HG02571 (cell line): ENCODE measurements around the gene RAB3GAP1.

Experiments used
- ATAC-seq: cut with Tn5 transposase; IDR thresholded peaks from one replicate; pipeline ENCODE4 v1.9.1; 2021; ENCODE audit warnings: mild to moderate bottlenecking, moderate library complexity; ENCODE audit not compliant: unreplicated experiment

RAB3GAP1 gene

DNA sequence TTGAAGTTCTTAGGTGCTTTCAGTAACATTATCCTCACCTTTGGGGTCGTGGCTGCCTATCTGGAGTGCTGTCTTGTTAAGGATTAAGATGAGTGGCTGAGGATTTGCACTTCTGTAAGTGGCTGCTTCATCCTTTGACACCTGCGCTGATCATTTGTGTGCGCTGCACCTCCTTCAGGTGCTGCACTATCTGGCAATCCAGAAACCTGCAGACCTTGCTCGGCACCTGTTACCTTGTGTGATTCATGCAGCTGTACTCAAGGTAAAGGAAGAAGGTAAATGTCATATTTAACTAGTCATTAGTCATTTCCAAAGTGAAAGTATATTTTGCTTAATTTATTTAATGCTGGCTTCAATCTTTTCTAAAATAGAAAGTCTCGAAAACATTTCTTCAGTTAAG, 110.3 kb downstream of the RAB3GAP1 start:
- no peak for ATAC-seq

DNA sequence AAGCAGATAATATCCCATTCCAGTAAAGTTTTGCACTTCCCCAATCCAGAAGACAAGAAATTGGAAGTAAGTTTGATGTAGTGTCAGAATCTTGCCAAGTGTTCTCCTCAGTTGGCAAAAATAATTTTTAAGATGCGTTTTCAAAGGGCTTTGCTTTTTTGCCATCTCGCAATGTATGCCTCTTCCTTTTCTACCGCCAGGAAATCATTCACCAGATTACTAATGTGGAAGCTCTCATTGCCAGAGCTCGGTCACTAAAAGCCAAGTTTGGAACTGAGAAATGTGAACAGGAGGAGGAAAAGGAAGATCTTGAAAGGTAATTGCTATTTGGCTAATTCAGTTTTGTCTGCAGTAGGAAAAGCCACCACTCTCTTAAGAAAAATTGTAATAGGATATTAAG, 110.7 kb downstream of the RAB3GAP1 start:
- no peak for ATAC-seq

DNA sequence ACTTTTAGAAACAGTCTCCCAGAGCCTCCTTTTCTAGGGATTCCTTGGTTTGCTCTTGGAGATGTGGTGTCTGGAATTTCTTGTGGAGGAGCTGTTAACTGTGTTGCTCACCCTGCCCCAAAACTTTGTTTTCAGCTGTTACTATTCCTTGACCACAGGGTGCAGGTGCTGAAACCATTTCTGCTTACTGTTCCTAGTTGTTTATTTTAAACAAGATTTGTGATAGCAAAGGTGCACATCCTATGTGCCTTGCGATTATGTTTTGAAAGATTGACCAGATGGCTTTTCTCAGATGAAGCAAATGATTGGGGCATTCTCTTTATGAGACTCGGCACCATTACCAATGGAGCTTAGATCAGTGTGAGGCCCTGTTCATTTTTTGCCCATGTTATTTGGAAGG, 111.2 kb downstream of the RAB3GAP1 start:
- peak; percentile 57 for ATAC-seq

DNA sequence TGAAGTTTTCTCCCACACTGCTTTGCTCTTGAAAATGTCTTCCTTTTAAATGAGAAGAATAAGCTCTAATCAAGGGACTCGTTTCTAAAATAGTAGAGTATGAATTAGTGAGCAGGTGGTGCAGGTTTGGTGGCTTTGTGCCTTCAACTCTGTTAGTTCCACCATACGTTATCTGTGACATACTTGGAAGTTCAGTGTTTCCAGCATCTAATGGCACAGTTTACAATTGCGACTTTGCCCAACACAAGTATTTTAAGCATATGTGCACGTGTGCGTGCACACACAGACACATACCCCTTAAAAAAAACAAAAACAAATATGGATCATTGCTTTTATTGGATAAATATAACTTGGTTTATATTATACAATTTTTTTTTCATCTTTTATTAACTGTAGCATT, 111.8 kb downstream of the RAB3GAP1 start:
- no peak for ATAC-seq

DNA sequence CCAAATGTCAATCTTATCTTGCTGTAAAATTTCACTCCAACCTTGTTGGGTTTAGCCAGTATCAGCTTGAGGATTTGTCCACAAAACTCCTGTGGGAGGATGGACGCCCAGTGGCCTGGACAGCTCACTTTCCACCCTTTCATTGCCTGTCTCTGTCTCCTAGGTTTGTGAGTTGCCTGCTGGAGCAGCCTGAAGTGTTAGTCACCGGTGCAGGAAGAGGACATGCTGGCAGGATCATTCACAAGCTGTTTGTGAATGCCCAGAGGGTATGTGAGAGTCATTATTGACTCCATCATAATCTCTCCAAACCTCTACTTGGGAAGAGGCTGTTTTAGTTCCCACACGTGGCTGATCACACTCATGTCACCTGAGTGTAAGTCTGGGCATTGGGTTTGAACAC, 112.3 kb downstream of the RAB3GAP1 start:
- no peak for ATAC-seq

DNA sequence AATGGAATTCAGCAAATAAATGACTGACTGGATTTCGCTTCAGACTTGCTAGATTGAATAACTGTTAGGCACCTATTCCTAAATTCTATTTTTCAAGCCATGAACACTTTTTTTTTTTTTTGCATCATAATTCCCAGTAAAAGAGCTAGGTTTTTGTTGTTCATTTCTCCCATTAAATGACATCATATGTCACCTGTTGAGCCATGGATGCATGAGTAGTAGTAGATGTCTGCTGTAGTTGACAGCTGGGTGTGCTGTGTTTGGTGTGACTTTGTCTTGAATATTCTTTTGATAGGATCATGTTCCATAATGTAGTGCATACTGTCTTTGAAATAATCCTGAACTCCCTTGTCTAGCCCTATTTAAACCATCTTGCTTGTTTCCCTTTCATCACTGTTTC, 115.2 kb downstream of the RAB3GAP1 start:
- ATAC-seq = no peak

DNA sequence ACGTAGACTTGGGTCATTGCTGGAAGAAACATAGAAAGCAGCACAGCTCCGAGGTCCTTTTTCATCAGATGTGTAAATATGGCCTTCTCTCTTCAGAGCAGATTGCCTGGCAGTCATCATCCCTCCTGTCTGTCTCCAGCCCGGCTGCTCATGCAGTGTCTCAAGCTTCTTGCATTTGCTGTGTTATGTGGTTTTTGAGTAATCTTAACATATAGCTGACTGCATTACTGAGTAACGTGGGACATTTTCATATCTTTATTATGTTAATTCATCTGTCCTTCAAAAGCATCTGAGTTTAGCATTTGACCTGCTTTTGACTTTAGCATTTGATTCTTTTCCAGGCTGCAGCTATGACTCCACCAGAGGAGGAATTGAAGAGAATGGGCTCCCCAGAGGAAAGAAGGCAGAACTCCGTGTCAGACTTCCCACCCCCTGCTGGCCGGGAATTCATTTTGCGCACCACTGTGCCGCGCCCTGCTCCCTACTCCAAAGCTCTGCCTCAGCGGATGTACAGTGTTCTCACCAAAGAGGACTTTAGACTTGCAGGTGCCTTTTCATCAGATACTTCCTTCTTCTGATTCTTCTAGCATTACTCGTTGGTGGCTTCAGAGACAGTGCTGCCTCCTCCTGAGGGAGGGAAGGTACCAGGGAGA, 116.2 kb downstream of the RAB3GAP1 start:
- ATAC-seq = no peak

DNA sequence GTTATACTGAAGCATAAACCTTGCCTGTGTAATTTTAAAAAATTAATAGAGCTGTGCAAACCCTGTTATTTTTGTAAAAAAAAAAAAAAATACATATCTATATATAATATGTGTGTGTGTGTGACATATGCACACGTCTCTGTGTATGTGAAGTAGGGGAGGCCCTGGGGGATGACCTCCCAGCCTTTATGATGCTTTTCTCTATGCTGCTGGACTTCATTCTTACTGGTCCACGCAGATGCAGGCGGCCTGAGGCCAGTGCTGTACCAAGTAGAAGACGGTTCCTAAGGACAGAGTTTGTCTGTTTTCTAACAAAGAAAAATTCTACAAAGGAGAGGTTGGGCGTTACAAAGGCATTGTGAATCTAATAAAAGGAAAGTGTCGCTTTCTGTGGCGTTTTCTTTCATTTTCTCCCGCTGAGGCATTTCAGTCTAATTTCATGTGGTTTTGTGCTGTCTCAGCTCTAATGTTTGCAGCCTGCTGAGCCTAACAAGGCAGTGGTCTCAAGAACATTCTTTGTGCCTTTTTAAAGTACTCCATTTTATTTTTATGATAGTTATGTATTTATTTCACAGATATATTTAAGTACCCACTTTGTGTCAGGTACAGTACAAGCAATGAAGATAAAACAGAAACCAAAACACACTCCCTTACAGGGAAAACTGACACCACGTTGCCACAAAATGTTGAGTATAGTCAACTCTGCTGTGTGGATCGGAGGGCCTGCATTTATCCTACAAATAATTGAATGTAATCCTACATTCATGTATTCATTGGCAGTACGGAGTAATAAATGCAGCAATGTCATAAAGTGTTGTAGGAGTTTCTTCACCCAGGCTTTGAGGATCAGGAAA, 118.0 kb downstream of the RAB3GAP1 start:
- ATAC-seq = no peak

DNA sequence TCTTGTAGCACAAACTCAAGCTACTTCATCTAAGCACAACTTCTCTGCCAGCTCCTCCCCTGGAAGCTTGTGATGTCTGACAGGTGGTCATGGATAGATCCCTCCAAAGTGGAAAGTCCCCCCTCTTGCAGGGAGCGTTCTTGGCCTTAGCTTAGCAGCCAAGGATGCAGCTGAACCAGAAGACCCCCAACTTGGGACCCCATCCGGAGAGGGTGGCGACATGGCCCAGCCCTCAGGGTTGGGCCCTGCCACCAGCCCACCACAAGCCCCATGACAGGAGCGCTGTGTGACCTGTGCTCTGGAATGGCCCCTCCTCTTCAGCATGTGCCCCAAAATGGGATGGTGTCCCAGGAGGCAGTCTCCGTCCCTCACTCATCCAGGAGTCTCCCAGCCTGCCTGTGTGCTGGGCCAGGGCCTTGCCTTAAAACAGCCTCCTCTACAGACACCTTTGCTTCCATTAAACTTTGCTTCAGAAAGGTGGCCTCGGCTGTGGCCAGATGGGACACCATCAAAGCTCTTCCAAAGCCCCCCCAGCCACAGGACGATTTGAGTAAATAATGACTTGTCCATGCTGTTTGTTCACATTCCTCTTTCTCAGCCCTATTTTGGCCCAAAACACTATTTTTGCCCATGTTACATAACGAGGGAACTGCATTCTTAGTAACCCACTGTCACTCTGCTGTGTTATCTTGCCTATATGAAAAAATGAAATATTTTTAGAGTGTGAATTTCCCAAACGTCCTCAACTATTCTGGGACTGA, 122.1 kb downstream of the RAB3GAP1 start:
- ATAC-seq = no peak

DNA sequence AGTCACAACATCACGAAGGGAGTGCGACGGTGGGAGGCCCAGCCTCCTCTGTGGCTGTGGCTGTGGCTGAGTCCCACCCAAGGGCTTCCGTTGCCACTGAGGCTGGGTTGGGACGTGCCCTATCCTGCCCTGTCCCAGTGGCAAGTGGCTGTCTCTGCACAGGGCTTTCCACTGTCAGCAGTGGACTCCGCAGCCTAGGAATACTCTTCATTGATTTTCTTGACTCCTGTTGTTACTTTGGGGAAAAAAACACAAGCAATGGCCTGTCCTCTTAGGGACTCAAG, 122.7 kb downstream of the RAB3GAP1 start:
- no peak for ATAC-seq

DNA sequence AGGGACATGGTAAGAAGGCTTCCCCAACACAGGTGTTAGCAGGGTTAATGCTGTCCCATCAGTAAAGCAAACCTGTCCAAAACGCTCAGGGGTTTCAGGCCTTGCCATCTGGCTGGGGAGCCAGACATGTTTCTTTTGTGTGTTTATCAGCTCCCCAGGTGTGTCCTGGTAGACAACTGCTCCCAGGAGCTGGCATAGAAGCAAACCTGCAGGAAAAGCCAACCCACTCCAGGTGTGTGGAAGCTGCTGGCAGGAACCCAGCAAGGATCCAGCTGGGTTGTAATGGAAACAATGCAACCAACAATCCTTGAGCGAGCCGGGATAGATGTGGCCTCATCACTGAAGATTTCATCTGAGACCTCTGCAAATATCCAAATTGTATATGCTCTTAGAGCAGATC, 123.1 kb downstream of the RAB3GAP1 start:
- ATAC-seq = no peak

DNA sequence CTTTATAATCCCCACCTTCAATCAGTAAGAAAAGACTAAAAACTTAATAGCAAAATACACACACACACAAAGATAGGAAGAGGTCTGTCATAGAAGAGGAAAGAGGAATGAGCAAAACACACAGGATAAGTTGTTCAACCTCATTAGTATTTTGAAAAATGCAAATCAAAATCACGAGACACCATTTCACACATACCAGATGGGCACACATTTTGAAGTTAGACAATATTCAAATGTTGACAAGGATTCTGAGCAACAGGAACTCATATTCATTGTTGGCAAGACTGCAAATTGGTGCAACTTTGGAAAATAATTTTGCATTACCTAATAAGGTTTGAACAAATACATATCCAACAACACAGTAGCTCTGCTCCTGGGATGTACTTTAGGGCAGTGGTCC, 127.6 kb downstream of the RAB3GAP1 start:
- no peak for ATAC-seq

DNA sequence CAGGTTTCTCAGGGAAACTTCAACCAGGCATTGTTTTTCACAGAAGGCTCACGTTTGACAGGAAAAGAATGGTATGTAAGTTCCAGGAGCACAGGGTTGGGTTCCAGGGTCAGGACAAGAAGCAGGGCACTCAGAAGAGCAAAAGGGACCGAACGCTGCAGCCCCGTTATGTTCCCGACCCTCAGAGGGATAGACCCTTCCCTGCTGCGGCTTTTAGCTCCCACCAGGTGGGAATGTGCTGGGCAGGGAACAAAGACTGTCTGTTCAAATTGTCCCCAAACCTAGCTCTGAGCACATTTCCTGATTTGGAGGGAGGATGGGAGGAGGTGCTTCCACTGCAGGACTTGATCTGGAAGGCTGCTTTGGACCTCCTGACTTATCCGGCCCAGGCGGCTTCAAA, 130.1 kb downstream of the RAB3GAP1 start:
- ATAC-seq = no peak

DNA sequence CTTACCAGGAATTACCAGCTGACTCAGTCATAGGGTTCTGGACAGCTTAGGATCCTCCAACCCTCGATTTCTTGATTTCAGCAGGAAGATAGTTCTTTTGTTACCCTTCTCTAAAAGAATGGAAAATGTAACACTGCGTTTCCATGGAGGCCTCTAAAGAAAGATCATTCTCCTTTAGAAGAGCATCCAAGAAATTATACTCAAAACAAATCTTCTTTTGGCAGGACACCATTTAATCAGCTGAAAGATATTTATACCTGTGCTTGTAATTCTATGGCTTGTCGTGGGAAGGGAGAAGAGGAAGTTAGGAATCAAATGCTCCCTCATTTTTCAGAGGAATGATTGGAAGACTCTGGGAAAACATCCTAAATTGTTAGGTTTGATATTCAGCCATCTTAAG, 130.5 kb downstream of the RAB3GAP1 start:
- no peak for ATAC-seq

DNA sequence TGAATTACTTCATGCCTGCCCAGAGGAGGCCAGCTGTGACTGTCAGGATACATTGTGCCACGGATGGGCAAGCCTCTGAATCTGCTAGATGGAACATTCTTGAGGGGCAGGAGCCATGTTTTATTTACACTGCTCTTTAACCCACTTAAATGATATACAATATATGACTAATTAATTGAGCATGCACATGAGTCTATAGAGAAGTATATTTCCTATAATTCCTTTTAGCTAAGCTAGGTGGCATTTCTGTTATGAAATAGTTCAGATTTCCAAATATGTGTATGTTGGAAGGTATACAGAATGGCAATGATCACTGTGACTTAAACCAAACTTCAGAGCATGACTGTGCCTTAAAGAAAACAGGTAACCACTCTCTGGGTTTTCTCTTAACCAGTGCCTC, 131.7 kb downstream of the RAB3GAP1 start:
- no peak for ATAC-seq

DNA sequence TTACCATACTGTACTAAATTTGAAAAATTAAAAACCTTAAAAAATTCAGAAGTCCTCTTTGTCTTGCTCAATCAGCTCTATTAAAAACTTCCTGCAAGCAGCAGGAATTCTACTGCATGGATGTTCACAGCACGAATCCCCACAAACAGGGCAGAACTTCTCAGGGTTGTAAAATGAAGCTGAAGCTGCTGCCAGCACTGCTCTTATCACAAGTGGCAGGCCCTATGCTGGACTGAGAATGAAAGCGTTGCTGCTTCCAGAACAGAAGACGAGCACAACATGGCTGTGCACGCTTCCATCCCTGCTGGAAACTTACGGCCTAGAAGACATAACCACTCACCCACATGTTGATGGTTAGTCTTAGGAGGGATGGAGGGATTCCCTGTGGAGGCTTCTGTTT, 134.0 kb downstream of the RAB3GAP1 start:
- no peak for ATAC-seq

DNA sequence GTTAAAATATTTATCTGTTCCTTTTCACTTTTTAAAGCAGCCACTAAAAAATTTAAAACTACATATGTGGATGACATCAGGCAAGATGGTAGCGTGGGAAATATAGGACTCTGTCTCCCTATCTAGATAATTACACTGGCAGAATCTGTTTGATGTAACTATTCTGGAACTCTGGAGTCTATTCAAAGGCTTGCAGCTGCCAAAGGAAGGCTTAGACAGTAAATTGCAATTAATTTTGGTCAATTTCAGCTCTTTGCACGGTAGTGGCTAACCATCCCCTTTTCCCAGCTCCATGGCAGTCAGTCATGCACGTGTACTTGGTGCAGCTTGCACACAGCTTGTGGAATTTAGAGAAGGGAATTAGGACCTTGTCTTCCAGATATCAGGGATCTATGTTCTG, 135.2 kb downstream of the RAB3GAP1 start:
- ATAC-seq = no peak

DNA sequence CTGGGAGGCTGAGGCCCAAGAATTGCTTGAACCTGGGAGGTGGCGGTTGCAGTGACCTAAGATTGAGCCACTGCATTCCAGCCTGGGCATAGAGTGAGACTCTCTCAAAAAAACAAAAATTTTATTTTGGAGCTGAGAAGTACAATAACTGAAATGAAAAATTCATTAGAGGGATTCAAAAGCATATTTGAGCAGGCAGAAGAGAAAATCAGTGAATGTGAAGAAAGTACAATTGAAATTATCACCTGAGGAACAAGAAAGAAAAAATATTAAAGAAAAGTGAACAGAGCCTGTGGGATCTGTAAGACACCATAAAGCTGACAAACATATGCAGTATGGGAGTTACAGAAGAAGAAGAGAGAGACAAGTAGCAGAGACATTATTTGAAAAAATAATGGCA, 137.1 kb downstream of the RAB3GAP1 start:
- no peak for ATAC-seq

DNA sequence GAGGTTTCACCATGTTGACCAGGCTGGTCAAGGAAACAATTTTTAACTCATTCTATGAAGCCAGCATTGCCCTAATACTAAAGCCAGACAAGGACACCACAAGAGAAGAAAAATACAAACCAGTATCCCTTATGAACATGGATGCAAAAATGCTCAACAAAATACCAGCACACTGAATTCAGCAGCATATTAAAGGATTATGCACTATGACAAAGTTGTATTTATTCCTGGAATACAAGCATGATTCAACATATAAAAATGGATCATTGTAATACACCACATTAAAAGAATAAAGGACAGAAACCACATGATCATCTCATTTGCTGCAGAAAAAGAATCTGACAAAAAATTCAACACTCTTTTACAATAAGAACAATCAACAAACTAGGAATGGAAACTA, 138.7 kb downstream of the RAB3GAP1 start:
- no peak for ATAC-seq

DNA sequence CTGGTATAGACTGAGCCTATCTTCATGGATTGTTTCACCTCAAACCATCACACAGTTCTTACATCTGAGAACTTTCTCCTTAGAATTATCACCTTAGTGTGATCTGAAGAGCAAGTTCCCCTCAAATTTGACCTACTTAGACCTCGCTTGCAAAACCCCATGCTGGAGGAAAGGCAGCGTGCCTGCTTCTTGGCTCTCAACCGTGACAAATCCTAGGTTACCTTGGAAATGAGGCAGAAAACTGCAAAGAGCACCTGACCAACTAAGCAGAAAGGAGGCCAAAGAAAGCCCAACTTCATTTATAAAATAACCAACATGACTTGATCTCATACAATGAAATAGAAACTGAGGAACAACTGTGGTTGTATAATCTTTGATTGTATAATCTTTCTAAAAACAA, 146.4 kb downstream of the RAB3GAP1 start:
- ATAC-seq = no peak

DNA sequence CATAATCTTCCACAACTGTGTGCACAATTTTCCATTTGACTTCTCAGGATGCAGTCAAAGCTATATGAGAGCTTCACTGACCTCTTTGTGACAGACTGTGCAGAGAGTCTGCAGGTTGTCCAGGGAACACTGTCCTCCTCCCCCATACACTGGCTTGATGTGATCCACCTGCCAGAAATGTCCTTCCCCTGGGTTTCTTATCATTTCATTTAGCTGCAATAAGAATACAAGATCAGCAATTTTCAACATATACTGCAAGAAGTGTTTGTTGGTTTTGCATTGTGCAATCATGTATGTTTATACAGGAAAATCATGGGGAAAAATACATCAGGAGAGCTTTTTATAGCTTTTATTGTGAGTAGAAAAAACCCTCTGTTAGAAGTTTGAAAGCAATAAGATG, 150.7 kb downstream of the RAB3GAP1 start:
- ATAC-seq = no peak

DNA sequence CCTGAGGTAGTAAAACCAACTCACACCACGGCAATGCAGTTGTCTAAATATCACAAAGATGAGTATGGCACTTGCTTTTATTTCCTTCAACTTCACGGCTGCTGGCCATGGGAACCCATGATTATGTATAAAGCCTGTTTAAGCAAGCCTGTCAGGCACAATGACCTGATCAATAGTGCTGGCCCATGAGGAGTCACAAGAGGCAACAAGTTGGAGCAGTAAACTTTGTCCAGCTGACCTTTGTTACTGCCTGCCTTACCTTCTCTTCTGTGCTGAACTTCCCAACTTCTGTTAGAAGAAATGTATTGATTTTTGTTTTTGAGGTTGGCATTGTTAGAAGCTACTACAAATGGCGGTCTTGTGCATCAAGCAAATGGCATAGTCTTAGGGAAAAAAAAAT, 151.9 kb downstream of the RAB3GAP1 start:
- ATAC-seq = no peak
